Measurements from ENCODE around the gene SH3GLB2.

DNA sequence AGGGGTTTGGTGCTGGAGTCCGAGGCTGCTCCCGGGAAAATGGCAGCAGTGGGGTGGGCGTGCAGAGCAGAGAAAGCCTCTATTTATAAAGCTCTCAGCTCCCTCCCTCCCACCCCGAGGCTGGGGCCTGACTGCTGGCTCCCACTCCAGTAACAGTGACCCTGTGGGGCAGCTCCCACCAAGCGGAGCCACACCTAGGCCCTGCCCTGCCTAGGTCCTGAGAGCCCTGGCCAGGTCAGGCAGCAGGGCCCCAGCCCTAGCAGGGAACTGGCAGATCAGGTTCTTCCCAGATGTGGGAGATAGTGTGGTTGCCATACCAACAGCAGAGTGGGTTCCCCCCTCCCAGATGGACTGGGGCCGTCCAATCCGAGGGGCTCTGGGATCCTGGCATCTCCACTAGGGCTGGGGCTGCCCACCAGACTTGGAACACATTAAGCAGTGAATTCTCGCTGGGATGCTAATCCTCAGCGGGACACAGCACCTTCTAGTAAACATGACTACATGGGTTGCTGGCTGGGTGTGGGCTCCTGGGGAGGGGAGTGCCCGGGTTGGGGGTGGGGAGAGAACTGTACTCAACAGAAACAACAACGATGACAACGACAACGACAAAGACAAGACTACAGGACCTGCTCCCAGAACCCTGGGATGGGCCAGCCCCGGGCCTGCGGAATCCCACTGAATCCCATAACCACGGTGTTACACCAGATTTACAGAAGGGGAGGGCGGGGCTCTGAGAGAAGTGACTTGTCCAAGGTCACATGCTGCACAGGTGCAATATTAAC, 1.5 kb downstream of the SH3GLB2 start:
- no peak for TF ChIP-seq EZH2 (IDR thresholded peaks at IDR 0.05; ENCODE audit: low read depth, unreplicated experiment)
- TF ChIP-seq, protein P1, sequence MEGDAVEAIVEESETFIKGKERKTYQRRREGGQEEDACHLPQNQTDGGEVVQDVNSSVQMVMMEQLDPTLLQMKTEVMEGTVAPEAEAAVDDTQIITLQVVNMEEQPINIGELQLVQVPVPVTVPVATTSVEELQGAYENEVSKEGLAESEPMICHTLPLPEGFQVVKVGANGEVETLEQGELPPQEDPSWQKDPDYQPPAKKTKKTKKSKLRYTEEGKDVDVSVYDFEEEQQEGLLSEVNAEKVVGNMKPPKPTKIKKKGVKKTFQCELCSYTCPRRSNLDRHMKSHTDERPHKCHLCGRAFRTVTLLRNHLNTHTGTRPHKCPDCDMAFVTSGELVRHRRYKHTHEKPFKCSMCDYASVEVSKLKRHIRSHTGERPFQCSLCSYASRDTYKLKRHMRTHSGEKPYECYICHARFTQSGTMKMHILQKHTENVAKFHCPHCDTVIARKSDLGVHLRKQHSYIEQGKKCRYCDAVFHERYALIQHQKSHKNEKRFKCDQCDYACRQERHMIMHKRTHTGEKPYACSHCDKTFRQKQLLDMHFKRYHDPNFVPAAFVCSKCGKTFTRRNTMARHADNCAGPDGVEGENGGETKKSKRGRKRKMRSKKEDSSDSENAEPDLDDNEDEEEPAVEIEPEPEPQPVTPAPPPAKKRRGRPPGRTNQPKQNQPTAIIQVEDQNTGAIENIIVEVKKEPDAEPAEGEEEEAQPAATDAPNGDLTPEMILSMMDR (conservative IDR thresholded peaks at IDR 0.05; ENCODE audit: low read depth in 2 of 2): no peak
- no peak for TF ChIP-seq POLR2AphosphoS5 (IDR thresholded peaks at IDR 0.05; ENCODE audit: low read depth)
- no peak for TF ChIP-seq EZH2phosphoT487 (IDR thresholded peaks at IDR 0.05; ENCODE audit: unreplicated experiment)
- TF ChIP-seq, protein P2, sequence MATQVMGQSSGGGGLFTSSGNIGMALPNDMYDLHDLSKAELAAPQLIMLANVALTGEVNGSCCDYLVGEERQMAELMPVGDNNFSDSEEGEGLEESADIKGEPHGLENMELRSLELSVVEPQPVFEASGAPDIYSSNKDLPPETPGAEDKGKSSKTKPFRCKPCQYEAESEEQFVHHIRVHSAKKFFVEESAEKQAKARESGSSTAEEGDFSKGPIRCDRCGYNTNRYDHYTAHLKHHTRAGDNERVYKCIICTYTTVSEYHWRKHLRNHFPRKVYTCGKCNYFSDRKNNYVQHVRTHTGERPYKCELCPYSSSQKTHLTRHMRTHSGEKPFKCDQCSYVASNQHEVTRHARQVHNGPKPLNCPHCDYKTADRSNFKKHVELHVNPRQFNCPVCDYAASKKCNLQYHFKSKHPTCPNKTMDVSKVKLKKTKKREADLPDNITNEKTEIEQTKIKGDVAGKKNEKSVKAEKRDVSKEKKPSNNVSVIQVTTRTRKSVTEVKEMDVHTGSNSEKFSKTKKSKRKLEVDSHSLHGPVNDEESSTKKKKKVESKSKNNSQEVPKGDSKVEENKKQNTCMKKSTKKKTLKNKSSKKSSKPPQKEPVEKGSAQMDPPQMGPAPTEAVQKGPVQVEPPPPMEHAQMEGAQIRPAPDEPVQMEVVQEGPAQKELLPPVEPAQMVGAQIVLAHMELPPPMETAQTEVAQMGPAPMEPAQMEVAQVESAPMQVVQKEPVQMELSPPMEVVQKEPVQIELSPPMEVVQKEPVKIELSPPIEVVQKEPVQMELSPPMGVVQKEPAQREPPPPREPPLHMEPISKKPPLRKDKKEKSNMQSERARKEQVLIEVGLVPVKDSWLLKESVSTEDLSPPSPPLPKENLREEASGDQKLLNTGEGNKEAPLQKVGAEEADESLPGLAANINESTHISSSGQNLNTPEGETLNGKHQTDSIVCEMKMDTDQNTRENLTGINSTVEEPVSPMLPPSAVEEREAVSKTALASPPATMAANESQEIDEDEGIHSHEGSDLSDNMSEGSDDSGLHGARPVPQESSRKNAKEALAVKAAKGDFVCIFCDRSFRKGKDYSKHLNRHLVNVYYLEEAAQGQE (IDR thresholded peaks at IDR 0.05; ENCODE audit: unreplicated experiment): no peak
- no peak for TF ChIP-seq ZNF114 (CRISPR knock-in tag; IDR thresholded peaks at IDR 0.05)
